ENCODE results near the gene SORCS3. TPM values are rescaled to one million over a fixed set of nuclear protein-coding genes. Genes with fewer than 3 reads are reported as not detected.

SORCS3 gene
- total RNA-seq, 1 experiment from 2014 or later, result 0.94 TPM

DNA sequence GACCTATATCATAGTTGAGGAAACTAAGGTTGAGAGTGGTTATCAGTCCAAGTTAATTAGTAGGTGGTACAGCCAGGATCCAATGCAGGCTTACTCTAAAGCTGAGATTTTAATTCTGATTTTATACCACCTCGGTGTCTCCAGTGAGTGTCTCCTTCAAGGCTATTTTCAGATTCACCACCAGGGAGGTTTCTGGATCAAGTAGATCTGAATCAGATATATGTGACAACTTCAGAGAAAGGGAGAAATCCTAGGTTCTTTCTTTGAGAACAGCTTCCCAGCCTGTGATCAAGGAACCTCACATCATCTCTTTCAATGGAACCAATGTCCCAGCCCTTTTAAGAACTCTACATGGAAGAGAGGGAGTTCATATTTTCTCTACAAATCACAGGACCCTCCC is 429.2 kb downstream of the SORCS3 start (continued):
- TF ChIP-seq NFYB (CRISPR knock-in tag; conservative IDR thresholded peaks at IDR 0.05; ENCODE audit: low read depth) (no peak), ZNF219 (CRISPR knock-in tag; IDR thresholded peaks at IDR 0.05; ENCODE audit: borderline replicate concordance) (no peak), CBFB (CRISPR knock-in tag; IDR thresholded peaks at IDR 0.05; ENCODE audit: low read depth) (no peak)
- TF ChIP-seq, protein P1, sequence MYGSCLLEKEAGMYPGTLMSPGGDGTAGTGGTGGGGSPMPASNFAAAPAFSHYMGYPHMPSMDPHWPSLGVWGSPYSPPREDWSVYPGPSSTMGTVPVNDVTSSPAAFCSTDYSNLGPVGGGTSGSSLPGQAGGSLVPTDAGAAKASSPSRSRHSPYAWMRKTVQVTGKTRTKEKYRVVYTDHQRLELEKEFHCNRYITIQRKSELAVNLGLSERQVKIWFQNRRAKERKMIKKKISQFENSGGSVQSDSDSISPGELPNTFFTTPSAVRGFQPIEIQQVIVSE (CRISPR knock-in tag; IDR thresholded peaks at IDR 0.05; ENCODE audit: borderline replicate concordance), result no peak
- TF ChIP-seq, protein P2, sequence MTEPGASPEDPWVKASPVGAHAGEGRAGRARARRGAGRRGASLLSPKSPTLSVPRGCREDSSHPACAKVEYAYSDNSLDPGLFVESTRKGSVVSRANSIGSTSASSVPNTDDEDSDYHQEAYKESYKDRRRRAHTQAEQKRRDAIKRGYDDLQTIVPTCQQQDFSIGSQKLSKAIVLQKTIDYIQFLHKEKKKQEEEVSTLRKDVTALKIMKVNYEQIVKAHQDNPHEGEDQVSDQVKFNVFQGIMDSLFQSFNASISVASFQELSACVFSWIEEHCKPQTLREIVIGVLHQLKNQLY (CRISPR knock-in tag; IDR thresholded peaks at IDR 0.05), result no peak

- no peaks in the 10 kb centered on the region for H3K9me3 Mint-ChIP-seq
- TF ChIP-seq TCF7 (CRISPR knock-in tag; IDR thresholded peaks at IDR 0.05; ENCODE audit: low read depth), result no peak
- no peak for TF ChIP-seq GRHL2 (CRISPR knock-in tag; IDR thresholded peaks at IDR 0.05; ENCODE audit: insufficient replicate concordance, severe bottlenecking)
- TF ChIP-seq IRF1 (CRISPR knock-in tag; IDR thresholded peaks at IDR 0.05), result no peak
- TF ChIP-seq, protein P3, sequence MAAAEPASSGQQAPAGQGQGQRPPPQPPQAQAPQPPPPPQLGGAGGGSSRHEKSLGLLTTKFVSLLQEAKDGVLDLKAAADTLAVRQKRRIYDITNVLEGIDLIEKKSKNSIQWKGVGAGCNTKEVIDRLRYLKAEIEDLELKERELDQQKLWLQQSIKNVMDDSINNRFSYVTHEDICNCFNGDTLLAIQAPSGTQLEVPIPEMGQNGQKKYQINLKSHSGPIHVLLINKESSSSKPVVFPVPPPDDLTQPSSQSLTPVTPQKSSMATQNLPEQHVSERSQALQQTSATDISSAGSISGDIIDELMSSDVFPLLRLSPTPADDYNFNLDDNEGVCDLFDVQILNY (CRISPR knock-in tag; IDR thresholded peaks at IDR 0.05), result no peak
- TF ChIP-seq ZNF416 (CRISPR knock-in tag; IDR thresholded peaks at IDR 0.05), result no peak
- TF ChIP-seq ZNF512 (CRISPR knock-in tag; IDR thresholded peaks at IDR 0.05; ENCODE audit: borderline replicate concordance), result no peak
- TF ChIP-seq, protein P1 (CRISPR knock-in tag; IDR thresholded peaks at IDR 0.05; ENCODE audit: borderline replicate concordance), result no peak
- TF ChIP-seq ELF4 (CRISPR knock-in tag; IDR thresholded peaks at IDR 0.05; ENCODE audit: low read depth), result no peak
- TF ChIP-seq OVOL2 (CRISPR knock-in tag; IDR thresholded peaks at IDR 0.05; ENCODE audit: borderline replicate concordance), result no peak
- TF ChIP-seq, protein P4, sequence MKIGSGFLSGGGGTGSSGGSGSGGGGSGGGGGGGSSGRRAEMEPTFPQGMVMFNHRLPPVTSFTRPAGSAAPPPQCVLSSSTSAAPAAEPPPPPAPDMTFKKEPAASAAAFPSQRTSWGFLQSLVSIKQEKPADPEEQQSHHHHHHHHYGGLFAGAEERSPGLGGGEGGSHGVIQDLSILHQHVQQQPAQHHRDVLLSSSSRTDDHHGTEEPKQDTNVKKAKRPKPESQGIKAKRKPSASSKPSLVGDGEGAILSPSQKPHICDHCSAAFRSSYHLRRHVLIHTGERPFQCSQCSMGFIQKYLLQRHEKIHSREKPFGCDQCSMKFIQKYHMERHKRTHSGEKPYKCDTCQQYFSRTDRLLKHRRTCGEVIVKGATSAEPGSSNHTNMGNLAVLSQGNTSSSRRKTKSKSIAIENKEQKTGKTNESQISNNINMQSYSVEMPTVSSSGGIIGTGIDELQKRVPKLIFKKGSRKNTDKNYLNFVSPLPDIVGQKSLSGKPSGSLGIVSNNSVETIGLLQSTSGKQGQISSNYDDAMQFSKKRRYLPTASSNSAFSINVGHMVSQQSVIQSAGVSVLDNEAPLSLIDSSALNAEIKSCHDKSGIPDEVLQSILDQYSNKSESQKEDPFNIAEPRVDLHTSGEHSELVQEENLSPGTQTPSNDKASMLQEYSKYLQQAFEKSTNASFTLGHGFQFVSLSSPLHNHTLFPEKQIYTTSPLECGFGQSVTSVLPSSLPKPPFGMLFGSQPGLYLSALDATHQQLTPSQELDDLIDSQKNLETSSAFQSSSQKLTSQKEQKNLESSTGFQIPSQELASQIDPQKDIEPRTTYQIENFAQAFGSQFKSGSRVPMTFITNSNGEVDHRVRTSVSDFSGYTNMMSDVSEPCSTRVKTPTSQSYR (CRISPR knock-in tag; IDR thresholded peaks at IDR 0.05), result no peak
- TF ChIP-seq NFE2L1 (CRISPR knock-in tag; IDR thresholded peaks at IDR 0.05), result no peak
- TF ChIP-seq AFF4 (CRISPR knock-in tag; IDR thresholded peaks at IDR 0.05; ENCODE audit: borderline replicate concordance), result no peak
- TF ChIP-seq, protein P5, sequence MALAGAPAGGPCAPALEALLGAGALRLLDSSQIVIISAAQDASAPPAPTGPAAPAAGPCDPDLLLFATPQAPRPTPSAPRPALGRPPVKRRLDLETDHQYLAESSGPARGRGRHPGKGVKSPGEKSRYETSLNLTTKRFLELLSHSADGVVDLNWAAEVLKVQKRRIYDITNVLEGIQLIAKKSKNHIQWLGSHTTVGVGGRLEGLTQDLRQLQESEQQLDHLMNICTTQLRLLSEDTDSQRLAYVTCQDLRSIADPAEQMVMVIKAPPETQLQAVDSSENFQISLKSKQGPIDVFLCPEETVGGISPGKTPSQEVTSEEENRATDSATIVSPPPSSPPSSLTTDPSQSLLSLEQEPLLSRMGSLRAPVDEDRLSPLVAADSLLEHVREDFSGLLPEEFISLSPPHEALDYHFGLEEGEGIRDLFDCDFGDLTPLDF (CRISPR knock-in tag; IDR thresholded peaks at IDR 0.05), result no peak
- TF ChIP-seq SMAD3 (CRISPR knock-in tag; IDR thresholded peaks at IDR 0.05; ENCODE audit: borderline replicate concordance), result no peak
- no peak for TF ChIP-seq ETV6 (CRISPR knock-in tag; IDR thresholded peaks at IDR 0.05)
- TF ChIP-seq CREM (CRISPR knock-in tag; IDR thresholded peaks at IDR 0.05), result no peak
- TF ChIP-seq ATF6 (CRISPR knock-in tag; IDR thresholded peaks at IDR 0.05), result no peak
- H3K4me3 Mint-ChIP-seq, result no peak overlapping the region
- CTCF ChIA-PET, result no interaction called here
- no peaks in the 10 kb centered on the region for H3K36me3 Mint-ChIP-seq
- H3K4me1 Mint-ChIP-seq, result no peaks in the 10 kb centered on the region
- H3K27ac Mint-ChIP-seq, result no peak overlapping the region
- no peaks in the 10 kb centered on the region for H3K27me3 Mint-ChIP-seq (ENCODE audit: low read depth)
- POLR2A ChIA-PET, result no interaction called here
- ATAC-seq (no peak), DNase-seq (ENCODE audit: low spot score) (no peak)
Measured at GRCh38 chr10:105070952-105071351, 429.9 kb downstream of the SORCS3 start.

Measured in WTC11 (cell line).